GM12878 (cell line): ENCODE results near the gene KIAA0319L. TPM values are rescaled to one million over a fixed set of nuclear protein-coding genes. Genes with fewer than 3 reads are reported as not detected.

Experiments used
- polyA plus RNA-seq, 11 experiments: library from polyadenylated mRNA; depleted of rRNA in 4 of 11; unstranded in 6 of 11; stranded (reverse) in 5 of 11; fragments of >200 nt; fragmentation: Nextera tagmentation in 4 of 11; fragmentation: Illumina TruSeq in 1 of 11; extraction: Ambion mirVana in 4 of 11; extraction: Trizol in 1 of 11; gene quantifications; 1 replicate in 1 of 11; 2 replicates in 10 of 11; pipeline versions ENCODE4 v1.2.1 to v1.2.3, GENCODE V29; 2011 to 2016; ENCODE audit warnings: inconsistent platforms in 2 of 11, missing spikeins in 2 of 11, low read depth in 1 of 11
- total RNA-seq, 4 experiments: library from RNA; depleted of rRNA in 3 of 4; stranded (reverse); fragments of >200 nt in 3 of 4; fragmentation: Illumina TruSeq in 1 of 4; extraction: Trizol in 1 of 4; gene quantifications; 2 replicates each; pipeline versions ENCODE4 v1.2.1 to v1.2.3, GENCODE V29; 2013 to 2021
- TF ChIP-seq, protein P1 (sequence below): fragments of 450-650 bp; IDR thresholded peaks from 2 replicates; pipeline ENCODE4 v1.6.1; 2016; ENCODE audit warnings: mild to moderate bottlenecking, moderate library complexity, borderline replicate concordance
- TF ChIP-seq, protein P2 (sequence below), 3 experiments: IDR thresholded peaks in 2 of 3; conservative IDR thresholded peaks in 1 of 3; 2 replicates each; pipeline ENCODE4 v1.5.1; 2011; ENCODE audit warnings: low read depth in 3 of 3, low read length in 3 of 3, mild to moderate bottlenecking in 3 of 3, control low read depth in 2 of 3, moderate library complexity in 2 of 3, inconsistent platforms in 1 of 3, mixed read lengths in 1 of 3; ENCODE audit not compliant: control insufficient read depth in 2 of 3, insufficient read depth in 1 of 3; ENCODE audit errors: extremely low read depth in 1 of 3

The KIAA0319L gene
- total and polyA plus RNA-seq, 10 of the 15 experiments (the other 5 are each of a cell fraction or from before 2014, with no cell fraction given): 2.6 to 57.8 (median 25.4) TPM

DNA sequence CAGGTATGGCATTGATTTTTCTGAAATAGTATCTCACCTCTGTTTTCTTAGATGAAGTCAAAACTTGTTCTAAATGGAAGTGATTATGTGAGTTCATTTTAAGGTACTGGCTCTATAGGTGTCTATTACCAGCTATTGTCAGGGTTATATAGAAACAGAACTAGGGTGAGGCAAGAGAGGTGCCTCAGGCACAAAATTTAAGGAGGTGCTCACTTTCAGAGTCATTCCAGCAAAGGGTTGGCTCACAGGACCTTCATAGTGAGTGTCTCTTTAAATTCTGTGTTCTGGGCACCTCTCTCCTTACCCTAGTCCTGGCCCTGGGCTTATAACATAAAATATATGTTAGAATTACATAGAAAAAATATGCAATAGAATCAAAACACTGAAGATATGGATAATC, 49.3 kb downstream of the KIAA0319L start (continued):
- TF ChIP-seq, protein P1, sequence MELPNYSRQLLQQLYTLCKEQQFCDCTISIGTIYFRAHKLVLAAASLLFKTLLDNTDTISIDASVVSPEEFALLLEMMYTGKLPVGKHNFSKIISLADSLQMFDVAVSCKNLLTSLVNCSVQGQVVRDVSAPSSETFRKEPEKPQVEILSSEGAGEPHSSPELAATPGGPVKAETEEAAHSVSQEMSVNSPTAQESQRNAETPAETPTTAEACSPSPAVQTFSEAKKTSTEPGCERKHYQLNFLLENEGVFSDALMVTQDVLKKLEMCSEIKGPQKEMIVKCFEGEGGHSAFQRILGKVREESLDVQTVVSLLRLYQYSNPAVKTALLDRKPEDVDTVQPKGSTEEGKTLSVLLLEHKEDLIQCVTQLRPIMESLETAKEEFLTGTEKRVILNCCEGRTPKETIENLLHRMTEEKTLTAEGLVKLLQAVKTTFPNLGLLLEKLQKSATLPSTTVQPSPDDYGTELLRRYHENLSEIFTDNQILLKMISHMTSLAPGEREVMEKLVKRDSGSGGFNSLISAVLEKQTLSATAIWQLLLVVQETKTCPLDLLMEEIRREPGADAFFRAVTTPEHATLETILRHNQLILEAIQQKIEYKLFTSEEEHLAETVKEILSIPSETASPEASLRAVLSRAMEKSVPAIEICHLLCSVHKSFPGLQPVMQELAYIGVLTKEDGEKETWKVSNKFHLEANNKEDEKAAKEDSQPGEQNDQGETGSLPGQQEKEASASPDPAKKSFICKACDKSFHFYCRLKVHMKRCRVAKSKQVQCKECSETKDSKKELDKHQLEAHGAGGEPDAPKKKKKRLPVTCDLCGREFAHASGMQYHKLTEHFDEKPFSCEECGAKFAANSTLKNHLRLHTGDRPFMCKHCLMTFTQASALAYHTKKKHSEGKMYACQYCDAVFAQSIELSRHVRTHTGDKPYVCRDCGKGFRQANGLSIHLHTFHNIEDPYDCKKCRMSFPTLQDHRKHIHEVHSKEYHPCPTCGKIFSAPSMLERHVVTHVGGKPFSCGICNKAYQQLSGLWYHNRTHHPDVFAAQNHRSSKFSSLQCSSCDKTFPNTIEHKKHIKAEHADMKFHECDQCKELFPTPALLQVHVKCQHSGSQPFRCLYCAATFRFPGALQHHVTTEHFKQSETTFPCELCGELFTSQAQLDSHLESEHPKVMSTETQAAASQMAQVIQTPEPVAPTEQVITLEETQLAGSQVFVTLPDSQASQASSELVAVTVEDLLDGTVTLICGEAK: no peak
- TF ChIP-seq, protein P2, sequence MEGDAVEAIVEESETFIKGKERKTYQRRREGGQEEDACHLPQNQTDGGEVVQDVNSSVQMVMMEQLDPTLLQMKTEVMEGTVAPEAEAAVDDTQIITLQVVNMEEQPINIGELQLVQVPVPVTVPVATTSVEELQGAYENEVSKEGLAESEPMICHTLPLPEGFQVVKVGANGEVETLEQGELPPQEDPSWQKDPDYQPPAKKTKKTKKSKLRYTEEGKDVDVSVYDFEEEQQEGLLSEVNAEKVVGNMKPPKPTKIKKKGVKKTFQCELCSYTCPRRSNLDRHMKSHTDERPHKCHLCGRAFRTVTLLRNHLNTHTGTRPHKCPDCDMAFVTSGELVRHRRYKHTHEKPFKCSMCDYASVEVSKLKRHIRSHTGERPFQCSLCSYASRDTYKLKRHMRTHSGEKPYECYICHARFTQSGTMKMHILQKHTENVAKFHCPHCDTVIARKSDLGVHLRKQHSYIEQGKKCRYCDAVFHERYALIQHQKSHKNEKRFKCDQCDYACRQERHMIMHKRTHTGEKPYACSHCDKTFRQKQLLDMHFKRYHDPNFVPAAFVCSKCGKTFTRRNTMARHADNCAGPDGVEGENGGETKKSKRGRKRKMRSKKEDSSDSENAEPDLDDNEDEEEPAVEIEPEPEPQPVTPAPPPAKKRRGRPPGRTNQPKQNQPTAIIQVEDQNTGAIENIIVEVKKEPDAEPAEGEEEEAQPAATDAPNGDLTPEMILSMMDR (IDR thresholded peaks at IDR 0.05 in 2 of 3, conservative IDR thresholded peaks at IDR 0.05 in 1 of 3; ENCODE audit: control insufficient read depth in 2 of 3, extremely low read depth in 1 of 3, insufficient read depth in 1 of 3, low read depth in 3 of 3, low read length in 3 of 3): no peak
